SJCRH30 (cell line): ENCODE measurements around the gene TAF12. TPM values are rescaled to one million over a fixed set of nuclear protein-coding genes. Genes with fewer than 3 reads are reported as not detected.
"Not testable (repeated sequence)": the region's sequence is repeated elsewhere in the genome, so short reads cannot be mapped to it uniquely, and the experiment has no call there.

ENCODE experiments used
- DNase-seq, 2 experiments: peaks; one replicate each; pipeline ENCODE4 v3.0.0-alpha.2; 2015 to 2020
- H3K27ac ChIP-seq: fragments of 250-450 bp; sonication (Bioruptor Pico); 2 replicates; pipeline ENCODE4 v1.5.1; 2020; ENCODE audit warnings: mild to moderate bottlenecking, moderate library complexity
- H3K27me3 ChIP-seq: fragments of 250-450 bp; sonication (Bioruptor Pico); 2 replicates; pipeline ENCODE4 v1.5.1; 2020; ENCODE audit warnings: mild to moderate bottlenecking, moderate library complexity
- H3K36me3 ChIP-seq: fragments of 250-450 bp; sonication (Bioruptor Pico); 2 replicates; pipeline ENCODE4 v1.5.1; 2020; ENCODE audit warnings: mild to moderate bottlenecking, moderate library complexity
- H3K4me1 ChIP-seq: fragments of 250-450 bp; sonication (Bioruptor Pico); 2 replicates; pipeline ENCODE4 v1.5.1; 2020; ENCODE audit warnings: mild to moderate bottlenecking, moderate library complexity
- H3K4me3 ChIP-seq: fragments of 250-450 bp; sonication (Bioruptor Pico); 2 replicates; pipeline ENCODE4 v1.5.1; 2020; ENCODE audit warnings: mild to moderate bottlenecking, moderate library complexity
- H3K9me3 ChIP-seq: fragments of 250-450 bp; sonication (Bioruptor Pico); replicated peaks from 2 replicates; pipeline ENCODE4 v1.5.1; 2020; ENCODE audit warnings: mild to moderate bottlenecking, moderate library complexity
- total RNA-seq: library from RNA; depleted of rRNA; stranded (reverse); fragments of >200 nt; shearing (Covaris generic); gene quantifications from 2 replicates; pipeline ENCODE4 v1.2.3, GENCODE V29; 2014; rRNA removed

Gene TAF12
- 36.5 and 39.6 TPM in 2 replicates for total RNA-seq

GRCh38 chr1:28642847-28643635 lies at the start of gene TAF12:
Gene TAF12 (minus strand): TSS chr1:28643067. CDS start chr1:28622081, 20,986 bp downstream.
- peaks cover 12% of the 10 kb centered on the region for H3K4me1 ChIP-seq
- H3K9me3 ChIP-seq, result no peaks in the 10 kb centered on the region
- DNase-seq, result peak; percentile 93 to 97
- H3K4me3 ChIP-seq, result peak within 1 kb of the TSS; percentile 77
- H3K36me3 ChIP-seq, result no peaks in the 10 kb centered on the region
- H3K27ac ChIP-seq, result peak within 1 kb of the TSS; percentile 95
- H3K27me3 ChIP-seq, result no peaks in the 10 kb centered on the region

DNA sequence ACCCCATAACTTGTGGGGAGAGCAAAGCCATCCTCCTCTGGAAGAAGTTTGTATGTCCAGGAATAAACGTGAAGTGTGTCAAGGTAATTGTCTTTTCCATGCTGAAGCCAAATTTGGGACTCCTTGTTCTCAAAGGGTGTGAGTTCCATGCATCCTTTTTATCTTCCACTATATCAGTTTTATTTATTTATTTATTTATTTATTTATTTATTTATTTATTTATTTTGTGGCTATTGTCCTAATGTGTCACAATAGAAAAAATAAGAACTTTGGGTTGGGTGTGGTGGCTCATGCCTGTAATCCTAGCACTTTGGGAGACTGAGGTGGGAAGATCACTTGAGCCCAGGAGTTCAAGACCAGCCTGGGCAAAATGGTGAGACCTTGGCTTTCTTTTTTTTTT lies 48.8 kb upstream of the TAF12 start:
- not testable (repeated sequence) for H3K9me3 ChIP-seq, DNase-seq, H3K4me1 ChIP-seq, H3K4me3 ChIP-seq, H3K27me3 ChIP-seq, H3K27ac ChIP-seq
- H3K36me3 ChIP-seq, result peaks cover 32% of the 10 kb centered on the region

DNA sequence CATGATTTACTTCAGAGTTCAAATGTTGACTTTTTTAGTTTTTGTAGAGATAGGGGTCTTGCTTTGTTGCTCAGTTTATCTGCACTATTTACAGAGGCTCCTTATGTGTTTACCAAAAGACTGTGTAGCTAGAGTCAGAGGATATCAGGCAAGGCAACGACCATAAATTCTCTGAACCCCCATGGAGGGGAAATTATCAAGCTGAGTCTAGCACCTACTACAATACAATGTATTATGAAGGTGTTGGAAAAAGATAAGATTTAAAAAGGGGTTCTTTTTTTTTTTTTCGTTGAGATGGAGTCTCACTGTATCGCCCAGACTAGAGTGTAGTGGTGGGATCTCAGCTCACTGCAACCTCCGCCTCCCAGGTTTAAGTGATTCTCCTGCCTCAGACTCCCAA lies 42.1 kb upstream of the TAF12 start:
- DNase-seq, result no peak
- no peaks in the 10 kb centered on the region for H3K27me3 ChIP-seq
- no peak overlapping the region for H3K27ac ChIP-seq
- H3K4me1 ChIP-seq, result no peaks in the 10 kb centered on the region
- H3K4me3 ChIP-seq, result no peak overlapping the region
- H3K36me3 ChIP-seq, result peaks cover 12% of the 10 kb centered on the region; the same call in 1 of the 2 replicates
- H3K9me3 ChIP-seq, result no peaks in the 10 kb centered on the region

DNA sequence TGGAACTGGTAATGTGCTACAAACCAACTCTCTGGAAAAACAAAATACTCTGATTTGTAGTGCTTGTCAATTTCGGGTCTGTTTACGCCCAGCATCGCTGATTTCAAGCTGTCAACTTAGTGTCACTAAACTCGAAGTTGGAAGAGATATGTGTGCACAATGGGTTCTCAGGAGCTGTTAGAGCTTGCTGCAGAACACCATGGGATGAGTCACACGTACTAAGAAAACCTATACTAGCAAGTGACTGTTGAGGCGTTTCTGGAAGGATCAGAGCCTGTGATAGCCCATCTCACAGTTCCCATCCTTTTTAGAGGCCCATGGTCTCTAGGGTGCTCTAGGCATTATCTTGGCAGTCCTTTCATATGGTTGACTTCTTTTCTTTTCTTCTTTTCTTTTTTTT lies 40.0 kb upstream of the TAF12 start:
- H3K9me3 ChIP-seq, result no peaks in the 10 kb centered on the region
- no peak overlapping the region for H3K27ac ChIP-seq
- peaks cover 12% of the 10 kb centered on the region; the same call in 1 of the 2 replicates for H3K36me3 ChIP-seq
- no peaks in the 10 kb centered on the region for H3K27me3 ChIP-seq
- no peak overlapping the region for H3K4me3 ChIP-seq
- no peaks in the 10 kb centered on the region for H3K4me1 ChIP-seq
- no peak for DNase-seq

DNA sequence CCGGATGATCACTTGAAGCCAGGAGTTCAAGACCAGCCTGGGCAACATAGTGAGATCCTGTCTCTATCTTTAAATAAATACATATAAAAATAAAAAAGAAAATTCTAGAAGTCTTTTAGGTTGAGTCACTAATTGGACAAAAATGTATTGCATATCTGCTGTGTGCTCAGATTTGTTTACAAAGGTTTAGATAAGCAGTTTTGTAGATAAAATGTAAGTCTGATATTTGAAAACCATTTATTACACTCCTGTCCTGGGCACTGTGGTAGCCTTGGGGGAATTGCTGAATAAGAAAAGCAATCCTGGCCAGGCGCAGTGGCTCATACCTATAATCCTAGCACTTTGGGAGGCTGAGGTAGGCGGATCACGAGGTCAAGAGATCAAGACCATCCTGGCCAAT lies 37.3 kb upstream of the TAF12 start:
- Histone ChIP-seq H3K9me3 (no peaks in the 10 kb centered on the region), H3K36me3 (peaks cover 7% of the 10 kb centered on the region; the same call in 1 of the 2 replicates), H3K27ac (no peak overlapping the region), H3K27me3 (no peaks in the 10 kb centered on the region), H3K4me3 (no peak overlapping the region), H3K4me1 (no peaks in the 10 kb centered on the region)
- DNase-seq, result no peak

DNA sequence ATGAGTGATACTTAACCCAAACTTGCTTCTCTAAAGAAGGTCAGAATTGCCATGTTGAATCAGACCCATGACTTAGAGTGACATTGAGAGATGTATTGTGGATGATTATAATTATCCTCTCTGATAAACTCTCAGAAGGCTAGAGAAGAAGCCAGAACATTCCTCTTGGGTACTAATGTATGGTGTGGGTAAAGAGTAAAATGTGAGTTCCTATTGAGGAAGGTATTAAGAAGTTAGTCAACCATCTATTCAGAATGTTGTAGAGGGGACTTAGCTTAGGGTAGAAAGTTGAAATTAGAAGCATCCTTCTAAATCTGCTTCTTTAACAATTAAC lies 33.0 kb upstream of the TAF12 start:
- no peak overlapping the region for H3K27ac ChIP-seq
- no peak overlapping the region for H3K4me3 ChIP-seq
- no peak for DNase-seq
- no peaks in the 10 kb centered on the region for H3K27me3 ChIP-seq
- 0 out of 2 replicates have a peak, but pooled peaks cover 2% of the 10 kb centered on the region for H3K36me3 ChIP-seq
- H3K4me1 ChIP-seq, result no peaks in the 10 kb centered on the region
- no peaks in the 10 kb centered on the region for H3K9me3 ChIP-seq

GRCh38 chr1:28672971-28673370 lies 30.1 kb upstream of the TAF12 start:
- not testable (repeated sequence) for DNase-seq, H3K36me3 ChIP-seq, H3K9me3 ChIP-seq, H3K4me3 ChIP-seq, H3K4me1 ChIP-seq, H3K27ac ChIP-seq, H3K27me3 ChIP-seq

GRCh38 chr1:28671254-28671780 lies 28.4 kb upstream of the TAF12 start:
- no peaks in the 10 kb centered on the region for H3K27me3 ChIP-seq
- H3K27ac ChIP-seq, result no peak overlapping the region
- H3K4me1 ChIP-seq, result peaks cover 2% of the 10 kb centered on the region; the same call in 1 of the 2 replicates
- H3K9me3 ChIP-seq, result no peaks in the 10 kb centered on the region
- DNase-seq, result no peak
- no peak overlapping the region for H3K4me3 ChIP-seq
- peaks cover 4% of the 10 kb centered on the region; the same call in 1 of the 2 replicates for H3K36me3 ChIP-seq

- Histone ChIP-seq H3K27me3 (no peaks in the 10 kb centered on the region), H3K9me3 (no peaks in the 10 kb centered on the region), H3K4me1 (peaks cover 2% of the 10 kb centered on the region; the same call in 1 of the 2 replicates), H3K4me3 (peak overlapping the region; percentile 100), H3K27ac (peak overlapping the region; percentile 96), H3K36me3 (peaks cover 4% of the 10 kb centered on the region; the same call in 1 of the 2 replicates)
- peak; percentile 63 to 77 for DNase-seq
These were observed 26.3 kb upstream of the TAF12 start for GRCh38 chr1:28668956-28669723.

DNA sequence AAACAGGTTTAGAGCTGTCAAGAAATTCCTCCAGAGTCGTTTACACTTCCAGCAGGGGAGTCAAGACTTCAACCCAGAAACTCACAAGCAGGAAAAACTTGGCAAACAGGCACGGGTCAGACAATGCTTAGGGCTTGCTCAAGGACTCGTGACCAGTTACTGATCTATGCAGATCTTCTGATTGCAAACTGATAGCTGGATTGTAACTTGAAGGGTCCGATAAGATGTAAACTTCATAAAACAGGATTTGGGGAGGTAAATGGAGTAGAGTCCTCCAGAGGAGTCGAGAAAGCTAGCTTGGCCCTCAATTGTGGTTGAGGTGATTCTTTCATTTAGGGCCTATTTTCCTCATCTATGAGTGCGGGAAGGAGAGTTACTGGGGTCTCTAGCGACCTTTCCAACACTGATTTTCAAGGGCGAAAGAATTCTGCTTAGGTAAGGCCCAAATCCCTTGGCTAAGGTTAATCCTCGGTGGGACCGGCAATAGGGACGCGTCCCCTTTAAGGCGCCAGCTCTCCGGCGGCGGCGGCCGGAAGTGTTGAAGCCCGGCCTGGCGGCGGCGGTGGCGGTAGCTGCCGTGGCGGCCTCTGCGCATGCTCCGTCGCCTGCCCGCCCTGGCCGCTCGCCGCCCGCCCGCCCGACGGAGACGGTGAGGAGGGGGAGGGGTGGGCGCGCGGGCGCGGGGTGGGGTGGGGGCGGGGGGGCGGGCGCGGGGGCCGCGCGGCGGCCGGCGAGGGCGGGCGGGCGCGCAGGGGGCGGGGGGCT lies 25.5 kb upstream of the TAF12 start, which contains the start of gene GMEB1:
Gene GMEB1, plus strand, starts transcription at position 594 of the 765 bp plus-strand sequence. CDS start 14,829 bp downstream, outside the sequence.
- Histone ChIP-seq H3K36me3 (peaks cover 4% of the 10 kb centered on the region; the same call in 1 of the 2 replicates), H3K4me1 (peaks cover 2% of the 10 kb centered on the region; the same call in 1 of the 2 replicates)

GRCh38 chr1:28666806-28667205 lies 23.9 kb upstream of the TAF12 start:
- Histone ChIP-seq H3K27me3 (no peaks in the 10 kb centered on the region), H3K4me1 (peaks cover 2% of the 10 kb centered on the region; the same call in 1 of the 2 replicates), H3K27ac (no peak overlapping the region), H3K36me3 (peaks cover 2% of the 10 kb centered on the region; the same call in 1 of the 2 replicates), H3K9me3 (no peaks in the 10 kb centered on the region), H3K4me3 (no peak overlapping the region)
- no peak for DNase-seq

More for the DNA sequence above, 25.5 kb upstream of the TAF12 start, which contains the start of gene GMEB1:
- Histone ChIP-seq H3K27ac (peak within 1 kb of the TSS; percentile 96), H3K27me3 (no peaks in the 10 kb centered on the region), H3K9me3 (no peaks in the 10 kb centered on the region), H3K4me3 (peak within 1 kb of the TSS; percentile 100)
- DNase-seq, result peak; percentile 88 to 94

- no peak overlapping the region for H3K27ac ChIP-seq
- DNase-seq, result no peak
- no peaks in the 10 kb centered on the region for H3K27me3 ChIP-seq
- H3K36me3 ChIP-seq, result no peaks in the 10 kb centered on the region
- no peak overlapping the region for H3K4me3 ChIP-seq
- H3K9me3 ChIP-seq, result no peaks in the 10 kb centered on the region
- no peaks in the 10 kb centered on the region for H3K4me1 ChIP-seq
These were observed 21.1 kb upstream of the TAF12 start for GRCh38 chr1:28663871-28664470.

- no peak overlapping the region for H3K27ac ChIP-seq
- H3K9me3 ChIP-seq, result no peaks in the 10 kb centered on the region
- DNase-seq, result no peak
- H3K36me3 ChIP-seq, result no peaks in the 10 kb centered on the region
- H3K27me3 ChIP-seq, result no peaks in the 10 kb centered on the region
- H3K4me1 ChIP-seq, result no peaks in the 10 kb centered on the region
- no peak overlapping the region for H3K4me3 ChIP-seq
These were observed 13.5 kb upstream of the TAF12 start for GRCh38 chr1:28656335-28656734.
